Chondrocyte (in vitro differentiated cells): Measurements from ENCODE around the gene DIP2C. TPM values are rescaled to one million over a fixed set of nuclear protein-coding genes. Genes with fewer than 3 reads are reported as not detected.
A peak's percentile ranks its signal among the peaks of the same experiment; 100 is the strongest.

ENCODE experiments used
- DNase-seq: peaks from one replicate; pipeline ENCODE4 v3.0.0; 2021; ENCODE audit warnings: mixed read lengths, low spot score
- H3K27ac Mint-ChIP-seq: one replicate; pipeline ENCODE4 v1.8.0; 2021; ENCODE audit warnings: mild to moderate bottlenecking, moderate library complexity, mixed read lengths; ENCODE audit not compliant: unreplicated experiment
- H3K27me3 Mint-ChIP-seq: 2 replicates; pipeline ENCODE4 v1.8.0; 2021; ENCODE audit warnings: low read depth, mixed read lengths
- H3K36me3 Mint-ChIP-seq: 2 replicates; pipeline ENCODE4 v1.8.0; 2021; ENCODE audit warnings: low read depth, mixed read lengths
- H3K4me1 Mint-ChIP-seq: 2 replicates; pipeline ENCODE4 v1.8.0; 2021; ENCODE audit warnings: low read depth, mild to moderate bottlenecking, mixed read lengths
- H3K4me3 Mint-ChIP-seq: one replicate; pipeline ENCODE4 v1.8.0; 2021; ENCODE audit warnings: mild to moderate bottlenecking, moderate library complexity, mixed read lengths; ENCODE audit not compliant: unreplicated experiment
- H3K9me3 Mint-ChIP-seq: 2 replicates; pipeline ENCODE4 v1.8.0; 2021; ENCODE audit warnings: low read depth, mixed read lengths
- total RNA-seq: library from RNA; stranded (reverse); gene quantifications from 3 replicates; pipeline ENCODE4 v1.2.1, GENCODE V29; 2021
- TF ChIP-seq, protein P1 (sequence below): fragments of 200-600 bp; sonication (generic); IDR thresholded peaks from 2 replicates; pipeline ENCODE4 v1.5.0; 2021; ENCODE audit warnings: antibody characterized with exemption, mild to moderate bottlenecking, moderate library complexity

DIP2C gene
- total RNA-seq, 1 donor from 2014 or later: 47.9 TPM

DNA sequence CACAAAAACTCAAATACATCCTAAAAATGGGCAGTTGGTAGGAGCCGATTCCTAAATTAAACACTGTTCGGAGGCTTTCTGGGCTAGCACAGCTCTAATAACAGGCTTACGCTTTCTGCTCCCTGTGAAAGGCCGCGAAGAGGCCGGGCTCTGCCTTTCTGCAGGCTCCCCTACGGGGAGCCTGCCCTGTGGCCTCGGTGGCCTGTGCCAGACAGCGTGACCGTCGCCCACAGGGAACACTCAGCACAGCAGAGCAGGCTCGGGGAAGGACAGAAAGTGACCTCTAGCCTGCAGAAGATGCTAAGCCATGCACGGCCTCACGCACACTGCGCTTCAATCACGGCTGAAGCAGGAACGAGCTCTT lies 64.2 kb downstream of the DIP2C start:
- Mint-ChIP-seq H3K27ac (peak overlapping the region; percentile 100), H3K36me3 (peaks cover 3% of the 10 kb centered on the region)

DNA sequence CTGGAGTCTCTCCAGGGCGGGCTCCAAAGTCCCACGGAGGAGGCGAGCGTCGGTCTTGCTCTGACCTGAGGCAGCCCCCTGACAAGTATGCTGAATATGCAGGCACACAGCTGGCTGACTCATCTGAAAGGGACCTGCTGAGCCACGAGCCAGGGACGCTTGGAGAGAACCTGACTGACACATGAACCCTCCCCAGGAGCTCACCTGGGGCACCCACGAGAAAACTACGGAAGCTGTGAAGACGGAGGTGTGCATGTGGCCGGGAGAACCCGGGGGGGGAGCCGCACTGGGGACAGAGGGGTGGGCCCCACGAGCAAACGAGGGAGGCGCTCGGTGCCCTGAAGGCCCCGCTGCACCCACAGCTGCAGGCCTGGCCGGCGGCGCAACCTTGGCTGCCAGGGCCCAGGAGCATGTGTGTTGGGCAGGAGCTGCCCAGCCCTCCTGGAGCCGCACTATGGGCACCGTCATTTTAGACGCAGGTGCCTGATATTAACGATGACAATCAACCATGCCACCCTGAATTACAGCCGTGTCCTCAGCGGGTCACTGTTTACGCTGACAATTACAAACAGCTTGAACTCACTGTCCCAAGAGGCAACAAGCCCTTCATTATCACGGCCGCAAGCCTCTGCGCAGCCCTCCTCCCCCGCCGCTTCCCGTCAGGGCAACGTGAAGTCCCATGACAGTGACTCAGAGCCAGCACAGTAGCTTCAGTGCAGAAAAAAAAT lies 64.7 kb downstream of the DIP2C start:
- Mint-ChIP-seq H3K4me3 (peak overlapping the region; percentile 67), H3K27me3 (no peaks in the 10 kb centered on the region), H3K36me3 (no peaks in the 10 kb centered on the region), H3K4me1 (peaks cover 51% of the 10 kb centered on the region), H3K27ac (peak overlapping the region; percentile 100), H3K9me3 (no peaks in the 10 kb centered on the region)
- DNase-seq: no peak
- TF ChIP-seq, protein P1, sequence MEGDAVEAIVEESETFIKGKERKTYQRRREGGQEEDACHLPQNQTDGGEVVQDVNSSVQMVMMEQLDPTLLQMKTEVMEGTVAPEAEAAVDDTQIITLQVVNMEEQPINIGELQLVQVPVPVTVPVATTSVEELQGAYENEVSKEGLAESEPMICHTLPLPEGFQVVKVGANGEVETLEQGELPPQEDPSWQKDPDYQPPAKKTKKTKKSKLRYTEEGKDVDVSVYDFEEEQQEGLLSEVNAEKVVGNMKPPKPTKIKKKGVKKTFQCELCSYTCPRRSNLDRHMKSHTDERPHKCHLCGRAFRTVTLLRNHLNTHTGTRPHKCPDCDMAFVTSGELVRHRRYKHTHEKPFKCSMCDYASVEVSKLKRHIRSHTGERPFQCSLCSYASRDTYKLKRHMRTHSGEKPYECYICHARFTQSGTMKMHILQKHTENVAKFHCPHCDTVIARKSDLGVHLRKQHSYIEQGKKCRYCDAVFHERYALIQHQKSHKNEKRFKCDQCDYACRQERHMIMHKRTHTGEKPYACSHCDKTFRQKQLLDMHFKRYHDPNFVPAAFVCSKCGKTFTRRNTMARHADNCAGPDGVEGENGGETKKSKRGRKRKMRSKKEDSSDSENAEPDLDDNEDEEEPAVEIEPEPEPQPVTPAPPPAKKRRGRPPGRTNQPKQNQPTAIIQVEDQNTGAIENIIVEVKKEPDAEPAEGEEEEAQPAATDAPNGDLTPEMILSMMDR: no peak

More for the DNA sequence above, 64.2 kb downstream of the DIP2C start:
- Mint-ChIP-seq H3K27me3 (no peaks in the 10 kb centered on the region), H3K4me1 (peaks cover 51% of the 10 kb centered on the region), H3K9me3 (no peaks in the 10 kb centered on the region), H3K4me3 (peak overlapping the region; percentile 67)
- TF ChIP-seq, protein P1: no peak
- no peak for DNase-seq

DNA sequence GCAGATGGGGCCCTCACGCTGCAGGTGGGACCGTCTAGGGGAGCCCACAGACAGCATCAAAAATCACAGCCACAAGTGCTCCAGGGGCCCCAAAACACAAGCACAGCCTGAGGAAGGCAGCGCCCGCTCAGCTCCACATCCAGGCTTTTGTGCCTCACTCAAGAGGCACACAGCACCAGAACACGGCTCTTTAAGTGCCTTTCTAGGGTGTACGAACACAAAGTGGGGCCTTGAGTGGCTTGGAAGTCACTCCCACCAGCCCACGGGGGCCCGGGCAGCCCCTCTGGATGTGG lies 65.2 kb downstream of the DIP2C start:
- peak overlapping the region; percentile 67 for H3K4me3 Mint-ChIP-seq
- DNase-seq: no peak
- H3K36me3 Mint-ChIP-seq: no peaks in the 10 kb centered on the region
- H3K27ac Mint-ChIP-seq: peak overlapping the region; percentile 100
- no peaks in the 10 kb centered on the region for H3K9me3 Mint-ChIP-seq
- H3K27me3 Mint-ChIP-seq: no peaks in the 10 kb centered on the region
- peaks cover 51% of the 10 kb centered on the region for H3K4me1 Mint-ChIP-seq
- TF ChIP-seq, protein P1: no peak

- TF ChIP-seq, protein P1: no peak
- no peaks in the 10 kb centered on the region for H3K27me3 Mint-ChIP-seq
- peaks cover 54% of the 10 kb centered on the region for H3K4me1 Mint-ChIP-seq
- no peaks in the 10 kb centered on the region for H3K9me3 Mint-ChIP-seq
- peak overlapping the region; percentile 100 for H3K27ac Mint-ChIP-seq
- H3K36me3 Mint-ChIP-seq: no peaks in the 10 kb centered on the region
- H3K4me3 Mint-ChIP-seq: no peak overlapping the region
- no peak for DNase-seq
Observed at GRCh38 chr10:623477-624311, 65.8 kb downstream of the DIP2C start.

DNA sequence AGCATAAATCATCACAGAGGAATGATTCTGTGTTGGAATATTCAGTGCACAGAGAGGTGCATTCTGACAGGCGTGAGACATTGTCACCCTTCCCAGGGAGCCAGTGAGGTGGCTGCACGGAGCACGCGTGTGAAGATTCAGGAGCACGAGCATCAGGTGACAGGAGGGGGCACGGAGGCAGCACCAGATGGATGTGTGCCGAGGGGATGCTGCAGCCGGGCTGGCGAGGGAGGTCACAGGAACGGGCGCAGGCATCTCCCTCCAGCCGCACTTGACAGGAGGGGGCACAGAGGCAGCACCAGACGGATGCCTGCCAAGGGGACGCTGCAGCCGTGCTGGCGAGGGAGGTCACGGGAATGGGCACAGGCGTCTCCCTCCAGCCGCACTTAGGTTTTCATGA lies 66.5 kb downstream of the DIP2C start:
- Mint-ChIP-seq H3K27me3 (no peaks in the 10 kb centered on the region), H3K4me3 (no peak overlapping the region), H3K9me3 (no peaks in the 10 kb centered on the region), H3K27ac (peak overlapping the region; percentile 75), H3K4me1 (peaks cover 61% of the 10 kb centered on the region), H3K36me3 (no peaks in the 10 kb centered on the region)
- DNase-seq: no peak
- TF ChIP-seq, protein P1: no peak
